ENCODE data around the gene MTHFD2. TPM values are rescaled to one million over a fixed set of nuclear protein-coding genes. Genes with fewer than 3 reads are reported as not detected.

MTHFD2 gene
- total RNA-seq, 1 donor from 2014 or later: 223 TPM

DNA sequence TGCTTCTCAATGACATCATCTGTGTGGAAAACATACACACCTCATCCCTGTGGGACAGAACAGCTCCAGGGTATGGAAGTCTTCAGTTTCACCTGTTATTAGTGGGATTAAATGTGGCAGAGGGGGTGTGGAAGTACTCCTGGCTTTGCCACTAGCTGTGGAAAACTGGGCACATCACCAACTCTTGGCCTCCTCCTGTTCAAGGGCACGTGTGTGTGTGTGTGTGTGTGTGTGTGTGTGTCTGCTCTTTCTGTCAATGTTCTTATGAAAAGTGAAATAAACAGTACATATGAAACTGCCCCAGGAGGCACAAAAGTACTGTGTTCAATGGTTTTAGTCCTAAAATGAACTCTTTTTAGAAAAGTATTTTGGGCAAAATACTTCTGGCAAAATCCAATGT is 65.9 kb downstream of the MTHFD2 start:
- no peaks in the 10 kb centered on the region for H3K9me3 Mint-ChIP-seq (ENCODE audit: unreplicated experiment)
- H3K4me3 Mint-ChIP-seq (ENCODE audit: unreplicated experiment): no peak overlapping the region
- DNase-seq (ENCODE audit: extremely low spot score, unreplicated experiment): no peak
- H3K4me1 Mint-ChIP-seq (ENCODE audit: unreplicated experiment): peaks cover 3% of the 10 kb centered on the region
- TF ChIP-seq, protein P1, sequence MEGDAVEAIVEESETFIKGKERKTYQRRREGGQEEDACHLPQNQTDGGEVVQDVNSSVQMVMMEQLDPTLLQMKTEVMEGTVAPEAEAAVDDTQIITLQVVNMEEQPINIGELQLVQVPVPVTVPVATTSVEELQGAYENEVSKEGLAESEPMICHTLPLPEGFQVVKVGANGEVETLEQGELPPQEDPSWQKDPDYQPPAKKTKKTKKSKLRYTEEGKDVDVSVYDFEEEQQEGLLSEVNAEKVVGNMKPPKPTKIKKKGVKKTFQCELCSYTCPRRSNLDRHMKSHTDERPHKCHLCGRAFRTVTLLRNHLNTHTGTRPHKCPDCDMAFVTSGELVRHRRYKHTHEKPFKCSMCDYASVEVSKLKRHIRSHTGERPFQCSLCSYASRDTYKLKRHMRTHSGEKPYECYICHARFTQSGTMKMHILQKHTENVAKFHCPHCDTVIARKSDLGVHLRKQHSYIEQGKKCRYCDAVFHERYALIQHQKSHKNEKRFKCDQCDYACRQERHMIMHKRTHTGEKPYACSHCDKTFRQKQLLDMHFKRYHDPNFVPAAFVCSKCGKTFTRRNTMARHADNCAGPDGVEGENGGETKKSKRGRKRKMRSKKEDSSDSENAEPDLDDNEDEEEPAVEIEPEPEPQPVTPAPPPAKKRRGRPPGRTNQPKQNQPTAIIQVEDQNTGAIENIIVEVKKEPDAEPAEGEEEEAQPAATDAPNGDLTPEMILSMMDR (IDR thresholded peaks at IDR 0.05): no peak
- no peaks in the 10 kb centered on the region for H3K36me3 Mint-ChIP-seq (ENCODE audit: unreplicated experiment)
- H3K27me3 Mint-ChIP-seq (ENCODE audit: unreplicated experiment): peaks cover 25% of the 10 kb centered on the region
- H3K27ac Mint-ChIP-seq (ENCODE audit: unreplicated experiment): no peak overlapping the region

DNA sequence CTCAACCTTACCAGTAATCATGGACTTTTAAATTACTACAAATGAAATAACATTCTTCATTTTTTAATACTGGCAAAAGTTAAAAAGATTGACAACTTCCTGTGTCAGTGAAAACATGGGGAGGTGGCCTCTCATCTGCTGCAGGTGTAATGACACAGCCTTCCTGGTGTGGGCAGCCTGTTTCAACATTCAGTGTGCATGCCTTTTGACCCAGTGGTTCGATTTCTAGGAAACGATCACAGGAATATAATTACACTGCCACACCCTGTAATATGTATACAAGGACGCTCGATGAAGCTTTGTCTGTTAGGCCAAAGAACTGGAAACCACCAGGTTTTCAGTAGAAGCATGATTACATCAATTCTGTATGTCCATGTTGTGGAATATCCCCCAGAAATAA is 68.7 kb downstream of the MTHFD2 start:
- Mint-ChIP-seq H3K9me3 (ENCODE audit: unreplicated experiment) (no peaks in the 10 kb centered on the region), H3K27me3 (ENCODE audit: unreplicated experiment) (peaks cover 40% of the 10 kb centered on the region), H3K36me3 (ENCODE audit: unreplicated experiment) (no peaks in the 10 kb centered on the region), H3K4me1 (ENCODE audit: unreplicated experiment) (no peaks in the 10 kb centered on the region), H3K4me3 (ENCODE audit: unreplicated experiment) (no peak overlapping the region), H3K27ac (ENCODE audit: unreplicated experiment) (no peak overlapping the region)
- DNase-seq (ENCODE audit: extremely low spot score, unreplicated experiment): no peak
- TF ChIP-seq, protein P1 (IDR thresholded peaks at IDR 0.05): peak; percentile 8

Other genes starting within 250 kb of the MTHFD2 start
- 26.5 and 27.5 TPM in 2 replicates for gene TET3, start 213.7 kb upstream of the MTHFD2 start, total RNA-seq
- 22.4 and 23.1 TPM in 2 replicates for gene BOLA3, start 50.7 kb upstream of the MTHFD2 start, total RNA-seq
- 96.1 and 96.3 TPM in 2 replicates for gene MOB1A, start 19.7 kb upstream of the MTHFD2 start, total RNA-seq
- gene SLC4A5, start 144.8 kb downstream of the MTHFD2 start, total RNA-seq: 1.6 and 2.3 TPM in 2 replicates
- 182 and 186 TPM in 2 replicates for gene DCTN1, start 181.7 kb downstream of the MTHFD2 start, total RNA-seq
- gene C2orf81, start 223.0 kb downstream of the MTHFD2 start, total RNA-seq: 2.4 and 2.8 TPM in 2 replicates
- gene WDR54, start 223.1 kb downstream of the MTHFD2 start, total RNA-seq: 15.8 and 16.2 TPM in 2 replicates
- 19.1 and 22.1 TPM in 2 replicates for gene RTKN, start 243.3 kb downstream of the MTHFD2 start, total RNA-seq